ENCODE data around the gene BCAS3.
"Not testable (repeated sequence)": the region's sequence is repeated elsewhere in the genome, so short reads cannot be mapped to it uniquely, and the experiment has no call there.

BCAS3 gene

GRCh38 chr17:61002316-61002736, 324.7 kb downstream of the BCAS3 start:
- peak in 1 of 2 experiments; percentile 10 for DNase-seq (ENCODE audit: low read depth in 2 of 2)

- DNase-seq (ENCODE audit: low read depth in 2 of 2): no peak
Measured at GRCh38 chr17:61005358-61005757, 327.7 kb downstream of the BCAS3 start.

- DNase-seq (ENCODE audit: low read depth in 2 of 2): not testable (repeated sequence)
Measured at GRCh38 chr17:61005958-61006357, 328.3 kb downstream of the BCAS3 start.

- no peak for DNase-seq (ENCODE audit: low read depth in 2 of 2)
Measured at GRCh38 chr17:61007980-61008379, 330.3 kb downstream of the BCAS3 start.

- no peak for DNase-seq (ENCODE audit: low read depth in 2 of 2)
Measured at GRCh38 chr17:61009663-61010062, 332.0 kb downstream of the BCAS3 start.

- DNase-seq (ENCODE audit: low read depth in 2 of 2): no peak
Measured at GRCh38 chr17:61010661-61011170, 333.1 kb downstream of the BCAS3 start.

GRCh38 chr17:61011251-61011650, 333.6 kb downstream of the BCAS3 start:
- no peak for DNase-seq (ENCODE audit: low read depth in 2 of 2)

GRCh38 chr17:61015966-61016365, 338.3 kb downstream of the BCAS3 start:
- peak in 1 of 2 experiments; percentile 6 for DNase-seq (ENCODE audit: low read depth in 2 of 2)

GRCh38 chr17:61017317-61018006, 339.8 kb downstream of the BCAS3 start:
- DNase-seq (ENCODE audit: low read depth in 2 of 2): no peak

- DNase-seq (ENCODE audit: low read depth in 2 of 2): no peak
Measured at GRCh38 chr17:61018938-61019337, 341.3 kb downstream of the BCAS3 start.

- no peak for DNase-seq (ENCODE audit: low read depth in 2 of 2)
Measured at GRCh38 chr17:61023996-61024395, 346.3 kb downstream of the BCAS3 start.

GRCh38 chr17:61026818-61027217, 349.2 kb downstream of the BCAS3 start:
- no peak for DNase-seq (ENCODE audit: low read depth in 2 of 2)

- no peak for DNase-seq (ENCODE audit: low read depth in 2 of 2)
Measured at GRCh38 chr17:61029181-61029580, 351.5 kb downstream of the BCAS3 start.

- DNase-seq (ENCODE audit: low read depth in 2 of 2): no peak
Measured at GRCh38 chr17:61040666-61041065, 363.0 kb downstream of the BCAS3 start.

GRCh38 chr17:61042348-61042747, 364.7 kb downstream of the BCAS3 start:
- DNase-seq (ENCODE audit: low read depth in 2 of 2): not testable (repeated sequence)

- DNase-seq (ENCODE audit: low read depth in 2 of 2): no peak
Measured at GRCh38 chr17:61047515-61047914, 369.9 kb downstream of the BCAS3 start.

- DNase-seq (ENCODE audit: low read depth in 2 of 2): no peak
Measured at GRCh38 chr17:61048376-61049106, 370.9 kb downstream of the BCAS3 start.

GRCh38 chr17:61053469-61053868, 375.8 kb downstream of the BCAS3 start:
- no peak for DNase-seq (ENCODE audit: low read depth in 2 of 2)

GRCh38 chr17:61054436-61054835, 376.8 kb downstream of the BCAS3 start:
- DNase-seq (ENCODE audit: low read depth in 2 of 2): no peak

- DNase-seq (ENCODE audit: low read depth in 2 of 2): no peak
Measured at GRCh38 chr17:61057257-61057656, 379.6 kb downstream of the BCAS3 start.

GRCh38 chr17:61058066-61058465, 380.4 kb downstream of the BCAS3 start:
- no peak for DNase-seq (ENCODE audit: low read depth in 2 of 2)

GRCh38 chr17:61063528-61063927, 385.9 kb downstream of the BCAS3 start:
- no peak for DNase-seq (ENCODE audit: low read depth in 2 of 2)
